ENCODE data around the gene NARS2.
"Not testable (repeated sequence)": the region's sequence is repeated elsewhere in the genome, so short reads cannot be mapped to it uniquely, and the experiment has no call there.

Gene NARS2

DNA sequence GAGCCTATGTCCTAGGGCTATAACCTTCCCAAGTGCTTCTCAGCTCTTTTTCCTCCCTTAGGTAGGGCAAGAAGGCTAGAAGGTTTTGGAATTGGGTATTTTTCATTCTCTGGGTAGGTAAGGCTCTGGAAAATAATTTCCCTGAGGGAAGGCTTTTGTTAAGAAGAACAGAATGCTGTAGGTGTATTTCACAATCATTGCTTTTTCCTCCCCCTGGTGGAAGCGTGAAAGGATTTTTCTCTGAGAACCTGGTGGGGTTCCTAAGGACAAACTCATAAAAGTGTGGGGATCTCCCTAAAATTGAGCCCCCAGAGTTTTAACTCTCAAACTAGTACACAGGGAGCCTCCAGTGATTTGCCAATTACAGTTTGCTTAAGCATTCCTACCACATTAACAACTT lies 41.1 kb upstream of the NARS2 start:
- H3K4me3 ChIP-seq (ENCODE audit: low read length), result no peak overlapping the region
- no peaks in the 10 kb centered on the region for H3K79me2 ChIP-seq (ENCODE audit: control insufficient read depth, low read length)
- peaks cover 2% of the 10 kb centered on the region; the same call in 1 of the 2 replicates for H3K9me3 ChIP-seq (ENCODE audit: control insufficient read depth, insufficient read depth, low read length)
- no peaks in the 10 kb centered on the region for H3K27me3 ChIP-seq (ENCODE audit: control insufficient read depth, low read length)
- H3K27ac ChIP-seq (ENCODE audit: low read depth, low read length), result no peak overlapping the region
- no peaks in the 10 kb centered on the region for H3K9me2 ChIP-seq (replicated peaks; ENCODE audit: control insufficient read depth, low read length)
- no peaks in the 10 kb centered on the region for H3K4me1 ChIP-seq (ENCODE audit: control insufficient read depth, low read length)
- H3F3A ChIP-seq (ENCODE audit: control insufficient read depth, insufficient read depth), result no peaks in the 10 kb centered on the region
- H3K4me2 ChIP-seq (ENCODE audit: low read length), result no peak overlapping the region
- TF ChIP-seq, protein P1, sequence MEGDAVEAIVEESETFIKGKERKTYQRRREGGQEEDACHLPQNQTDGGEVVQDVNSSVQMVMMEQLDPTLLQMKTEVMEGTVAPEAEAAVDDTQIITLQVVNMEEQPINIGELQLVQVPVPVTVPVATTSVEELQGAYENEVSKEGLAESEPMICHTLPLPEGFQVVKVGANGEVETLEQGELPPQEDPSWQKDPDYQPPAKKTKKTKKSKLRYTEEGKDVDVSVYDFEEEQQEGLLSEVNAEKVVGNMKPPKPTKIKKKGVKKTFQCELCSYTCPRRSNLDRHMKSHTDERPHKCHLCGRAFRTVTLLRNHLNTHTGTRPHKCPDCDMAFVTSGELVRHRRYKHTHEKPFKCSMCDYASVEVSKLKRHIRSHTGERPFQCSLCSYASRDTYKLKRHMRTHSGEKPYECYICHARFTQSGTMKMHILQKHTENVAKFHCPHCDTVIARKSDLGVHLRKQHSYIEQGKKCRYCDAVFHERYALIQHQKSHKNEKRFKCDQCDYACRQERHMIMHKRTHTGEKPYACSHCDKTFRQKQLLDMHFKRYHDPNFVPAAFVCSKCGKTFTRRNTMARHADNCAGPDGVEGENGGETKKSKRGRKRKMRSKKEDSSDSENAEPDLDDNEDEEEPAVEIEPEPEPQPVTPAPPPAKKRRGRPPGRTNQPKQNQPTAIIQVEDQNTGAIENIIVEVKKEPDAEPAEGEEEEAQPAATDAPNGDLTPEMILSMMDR (IDR thresholded peaks at IDR 0.05; ENCODE audit: low read depth, low read length, poor library complexity, severe bottlenecking), result no peak
- TF ChIP-seq EZH2phosphoT487 (IDR thresholded peaks at IDR 0.05; ENCODE audit: borderline replicate concordance, low read length), result no peak
- no peaks in the 10 kb centered on the region for H4K20me1 ChIP-seq (ENCODE audit: control insufficient read depth, insufficient read depth, low read depth, low read length)
- no peaks in the 10 kb centered on the region for H3K36me3 ChIP-seq (ENCODE audit: control insufficient read depth, low read length)

GRCh38 chr11:78613378-78613813 lies 38.7 kb upstream of the NARS2 start:
- Histone ChIP-seq H3K27ac (ENCODE audit: low read depth, low read length) (no peak overlapping the region), H3K4me1 (ENCODE audit: control insufficient read depth, low read length) (no peaks in the 10 kb centered on the region)
- no peak for TF ChIP-seq EZH2phosphoT487 (IDR thresholded peaks at IDR 0.05; ENCODE audit: borderline replicate concordance, low read length)
- TF ChIP-seq, protein P1 (IDR thresholded peaks at IDR 0.05; ENCODE audit: low read depth, low read length, poor library complexity, severe bottlenecking), result no peak

GRCh38 chr11:78612721-78613377 lies 38.2 kb upstream of the NARS2 start:
- no peaks in the 10 kb centered on the region for H3K79me2 ChIP-seq (ENCODE audit: control insufficient read depth, low read length)
- H3K4me2 ChIP-seq (ENCODE audit: low read length), result no peak overlapping the region
- H3K9me3 ChIP-seq (ENCODE audit: control insufficient read depth, insufficient read depth, low read length), result no peaks in the 10 kb centered on the region
- H3K36me3 ChIP-seq (ENCODE audit: control insufficient read depth, low read length), result no peaks in the 10 kb centered on the region
- H3K4me3 ChIP-seq (ENCODE audit: low read length), result no peak overlapping the region
- H4K20me1 ChIP-seq (ENCODE audit: control insufficient read depth, insufficient read depth, low read depth, low read length), result no peaks in the 10 kb centered on the region
- no peaks in the 10 kb centered on the region for H3K9me2 ChIP-seq (replicated peaks; ENCODE audit: control insufficient read depth, low read length)
- no peaks in the 10 kb centered on the region for H3F3A ChIP-seq (ENCODE audit: control insufficient read depth, insufficient read depth)
- H3K27me3 ChIP-seq (ENCODE audit: control insufficient read depth, low read length), result no peaks in the 10 kb centered on the region
- no peaks in the 10 kb centered on the region for H3K4me1 ChIP-seq (ENCODE audit: control insufficient read depth, low read length)
- TF ChIP-seq EZH2phosphoT487 (IDR thresholded peaks at IDR 0.05; ENCODE audit: borderline replicate concordance, low read length), result no peak
- TF ChIP-seq, protein P1 (IDR thresholded peaks at IDR 0.05; ENCODE audit: low read depth, low read length, poor library complexity, severe bottlenecking), result no peak
- H3K27ac ChIP-seq (ENCODE audit: low read depth, low read length), result no peak overlapping the region

More at GRCh38 chr11:78613378-78613813, 38.7 kb upstream of the NARS2 start:
- Histone ChIP-seq H3K4me3 (ENCODE audit: low read length) (no peak overlapping the region), H3K9me2 (replicated peaks; ENCODE audit: control insufficient read depth, low read length) (no peaks in the 10 kb centered on the region), H3K4me2 (ENCODE audit: low read length) (no peak overlapping the region), H3K9me3 (ENCODE audit: control insufficient read depth, insufficient read depth, low read length) (no peaks in the 10 kb centered on the region), H4K20me1 (ENCODE audit: control insufficient read depth, insufficient read depth, low read depth, low read length) (no peaks in the 10 kb centered on the region), H3K36me3 (ENCODE audit: control insufficient read depth, low read length) (no peaks in the 10 kb centered on the region), H3F3A (ENCODE audit: control insufficient read depth, insufficient read depth) (no peaks in the 10 kb centered on the region), H3K27me3 (ENCODE audit: control insufficient read depth, low read length) (no peaks in the 10 kb centered on the region), H3K79me2 (ENCODE audit: control insufficient read depth, low read length) (no peaks in the 10 kb centered on the region)

DNA sequence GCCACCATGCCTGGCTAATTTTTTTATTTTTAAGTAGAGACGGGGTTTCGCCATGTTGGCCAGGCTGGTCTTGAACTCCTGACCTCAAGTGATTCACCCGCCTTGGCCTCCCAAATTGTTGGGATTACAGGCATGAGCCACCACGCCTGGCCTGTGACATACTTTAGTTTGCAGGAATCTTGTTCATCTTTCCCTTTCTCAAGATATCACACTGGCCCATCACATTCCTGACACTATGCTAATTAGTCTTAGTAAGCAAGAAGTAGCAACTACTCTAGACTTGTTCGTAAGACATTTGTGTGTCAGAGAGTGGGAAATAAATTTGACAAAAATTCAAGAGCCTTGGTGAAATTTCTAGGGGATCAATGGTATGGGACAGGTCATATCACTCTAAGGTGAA lies 34.7 kb upstream of the NARS2 start:
- H3K4me2 ChIP-seq (ENCODE audit: low read length); H3F3A ChIP-seq (ENCODE audit: control insufficient read depth, insufficient read depth); H3K4me3 ChIP-seq (ENCODE audit: low read length); H3K79me2 ChIP-seq (ENCODE audit: control insufficient read depth, low read length); H3K36me3 ChIP-seq (ENCODE audit: control insufficient read depth, low read length); H3K9me2 ChIP-seq (replicated peaks; ENCODE audit: control insufficient read depth, low read length); H3K27ac ChIP-seq (ENCODE audit: low read depth, low read length); H4K20me1 ChIP-seq (ENCODE audit: control insufficient read depth, insufficient read depth, low read depth, low read length); H3K4me1 ChIP-seq (ENCODE audit: control insufficient read depth, low read length); H3K9me3 ChIP-seq (ENCODE audit: control insufficient read depth, insufficient read depth, low read length); H3K27me3 ChIP-seq (ENCODE audit: control insufficient read depth, low read length): not testable (repeated sequence)
